ENCODE results near the gene CCDC187.

- TF ChIP-seq POLR2A (IDR thresholded peaks at IDR 0.05) (no peak), CTCF (IDR thresholded peaks at IDR 0.05) (no peak)
These were observed 3.0 kb downstream of the CCDC187 start for GRCh38 chr9:136300866-136301265.

All from right lobe of liver (tissue), 4 donors.